ENCODE results near the gene PAX5. TPM values are rescaled to one million over a fixed set of nuclear protein-coding genes. Genes with fewer than 3 reads are reported as not detected.

The PAX5 gene
- total and polyA plus RNA-seq, 2 donors (not counting 1 experiment from before 2014, with no cell fraction given), result 196 to 275 TPM

DNA sequence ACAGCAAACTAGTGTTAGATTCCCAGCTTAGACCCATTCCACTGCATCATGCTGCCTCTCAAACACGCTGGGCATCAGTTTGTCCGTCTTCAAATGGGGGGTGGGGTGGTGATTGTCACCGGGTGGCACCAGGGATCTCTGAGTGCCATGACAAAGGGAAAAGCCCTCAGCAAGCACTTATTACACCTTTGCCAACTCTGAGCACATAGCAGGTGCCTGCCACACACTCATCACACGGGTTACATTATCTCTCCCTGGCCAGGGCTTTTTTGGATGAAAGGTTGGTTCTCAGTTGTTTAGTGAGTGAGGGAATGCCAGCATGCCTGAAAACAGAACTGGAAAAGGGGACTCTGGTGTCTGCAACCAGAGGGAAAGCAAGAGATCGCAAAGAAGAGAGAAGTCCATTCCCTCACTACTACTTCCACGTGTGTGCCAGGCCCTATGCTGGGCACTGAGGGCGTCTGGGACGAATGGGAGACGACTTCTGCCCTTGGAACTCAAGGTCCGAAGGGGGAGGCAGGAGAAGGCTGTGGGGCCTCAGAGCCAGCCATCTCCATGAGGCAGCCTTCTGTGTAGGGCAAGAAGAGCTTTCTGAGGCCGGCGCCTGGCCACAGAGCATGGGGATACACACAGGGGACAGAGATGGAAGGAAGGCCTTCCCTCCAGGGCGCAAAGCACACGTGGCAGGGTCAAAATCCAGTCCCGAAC lies 48.9 kb downstream of the PAX5 start:
- no peak overlapping the region for H3K4me3 ChIP-seq (ENCODE audit: control extremely low read depth in 1 of 5, extremely low read depth in 1 of 5, insufficient read depth in 1 of 5, low read depth in 2 of 5, low read length in 4 of 5)
- H4K20me1 ChIP-seq (ENCODE audit: control insufficient read depth, insufficient read depth, low read length, poor library complexity, severe bottlenecking), result peaks cover 66% of the 10 kb centered on the region
- H3K27me3 Mint-ChIP-seq, result no peaks in the 10 kb centered on the region
- H3K4me3 Mint-ChIP-seq, result peak overlapping the region; percentile 71
- peaks cover 87 to 94% of the 10 kb centered on the region in 2 donors for H3K4me1 ChIP-seq (ENCODE audit: control insufficient read depth in 2 of 2, insufficient read depth in 2 of 2, low read length in 2 of 2)
- H3K36me3 ChIP-seq (replicated peaks in 1 of 2; ENCODE audit: control extremely low read depth in 1 of 2, control insufficient read depth in 1 of 2, extremely low read depth in 1 of 2, insufficient read depth in 2 of 2, low read length in 1 of 2), result peaks cover 0 to 66% of the 10 kb centered on the region in 2 experiments
- 74% methylated on average over 12 of the region's 15 CpGs for WGBS (ENCODE audit: insufficient coverage)
- H3K9ac ChIP-seq (ENCODE audit: low read length), result no peak overlapping the region
- H3K9me3 ChIP-seq (ENCODE audit: control extremely low read depth in 1 of 3, control insufficient read depth in 2 of 3, insufficient read depth in 1 of 3, low read length in 2 of 3), result no peaks in the 10 kb centered on the region
- peak overlapping the region; percentile 52 to 70 for H3K27ac ChIP-seq (ENCODE audit: low read length in 2 of 2)
- peaks cover 84% of the 10 kb centered on the region for H3K4me1 Mint-ChIP-seq
- no peak overlapping the region for H2AFZ ChIP-seq (ENCODE audit: insufficient read depth, low read depth, low read length, poor library complexity, severe bottlenecking)
- ATAC-seq (ENCODE audit: low read depth), result no peak
- CTCF ChIA-PET, result interaction anchor here (1.2 to 15.9 kb wide), 7 partner anchors 11 to 324 kb away, joined by 3 to 179 read pairs (median 7); no protein-coding TSS in a partner anchor
- intact Hi-C loops (cut with micrococcal nuclease), result no loop called here
- H3K79me2 ChIP-seq (ENCODE audit: control insufficient read depth, insufficient read depth, low read length), result peaks cover 99% of the 10 kb centered on the region
- peak overlapping the region; percentile 93 for H3K27ac Mint-ChIP-seq
- TF ChIP-seq, protein P1, sequence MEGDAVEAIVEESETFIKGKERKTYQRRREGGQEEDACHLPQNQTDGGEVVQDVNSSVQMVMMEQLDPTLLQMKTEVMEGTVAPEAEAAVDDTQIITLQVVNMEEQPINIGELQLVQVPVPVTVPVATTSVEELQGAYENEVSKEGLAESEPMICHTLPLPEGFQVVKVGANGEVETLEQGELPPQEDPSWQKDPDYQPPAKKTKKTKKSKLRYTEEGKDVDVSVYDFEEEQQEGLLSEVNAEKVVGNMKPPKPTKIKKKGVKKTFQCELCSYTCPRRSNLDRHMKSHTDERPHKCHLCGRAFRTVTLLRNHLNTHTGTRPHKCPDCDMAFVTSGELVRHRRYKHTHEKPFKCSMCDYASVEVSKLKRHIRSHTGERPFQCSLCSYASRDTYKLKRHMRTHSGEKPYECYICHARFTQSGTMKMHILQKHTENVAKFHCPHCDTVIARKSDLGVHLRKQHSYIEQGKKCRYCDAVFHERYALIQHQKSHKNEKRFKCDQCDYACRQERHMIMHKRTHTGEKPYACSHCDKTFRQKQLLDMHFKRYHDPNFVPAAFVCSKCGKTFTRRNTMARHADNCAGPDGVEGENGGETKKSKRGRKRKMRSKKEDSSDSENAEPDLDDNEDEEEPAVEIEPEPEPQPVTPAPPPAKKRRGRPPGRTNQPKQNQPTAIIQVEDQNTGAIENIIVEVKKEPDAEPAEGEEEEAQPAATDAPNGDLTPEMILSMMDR (IDR thresholded peaks at IDR 0.05), result no peak
- TF ChIP-seq EZH2 (IDR thresholded peaks at IDR 0.05; ENCODE audit: borderline replicate concordance, insufficient read depth, low read depth, low read length, poor library complexity, severe bottlenecking), result no peak
- H3K27me3 ChIP-seq (replicated peaks in 1 of 4; ENCODE audit: control extremely low read depth in 1 of 4, control insufficient read depth in 3 of 4, insufficient read depth in 4 of 4, low read length in 3 of 4), result no peaks in the 10 kb centered on the region
- DNase-seq, result no peak
- peak overlapping the region; percentile 63 for H3K4me2 ChIP-seq (replicated peaks; ENCODE audit: low read depth, low read length, poor library complexity, severe bottlenecking)
- no peaks in the 10 kb centered on the region for H3K9me3 Mint-ChIP-seq (ENCODE audit: insufficient read depth)
- POLR2A ChIA-PET, result interaction anchor here (0.7 to 1.2 kb wide), 2 partner anchors 8 to 816 kb away, joined by 3 read pairs; no protein-coding TSS in a partner anchor

Data from B cell (primary cell).